VCaP (cell line): ENCODE results near the gene GRIA4.

Experiments used
- H3K27ac ChIP-seq: fragments of 450-650 bp; 2 replicates; pipeline ENCODE4 v1.5.1; 2017
- CTCF ChIP-seq: fragments of 450-650 bp; conservative IDR thresholded peaks from 2 replicates; pipeline ENCODE4 v1.5.1; 2017; ENCODE audit warnings: mild to moderate bottlenecking, moderate library complexity

GRIA4 gene

GRCh38 chr11:105713696-105714095 is 103.8 kb downstream of the GRIA4 start:
- H3K27ac ChIP-seq, result no peak overlapping the region
- no peak for TF ChIP-seq CTCF

GRCh38 chr11:105718641-105719040 is 108.8 kb downstream of the GRIA4 start:
- H3K27ac ChIP-seq, result no peak overlapping the region
- TF ChIP-seq CTCF, result no peak

- H3K27ac ChIP-seq, result no peak overlapping the region
- TF ChIP-seq CTCF, result no peak
Measured at GRCh38 chr11:105719073-105719822, 109.4 kb downstream of the GRIA4 start.

- no peak overlapping the region for H3K27ac ChIP-seq
Measured at GRCh38 chr11:105720096-105720495, 110.2 kb downstream of the GRIA4 start.

GRCh38 chr11:105723269-105723668 is 113.4 kb downstream of the GRIA4 start:
- H3K27ac ChIP-seq, result no peak overlapping the region
- TF ChIP-seq CTCF, result no peak

More at GRCh38 chr11:105720096-105720495, 110.2 kb downstream of the GRIA4 start:
- TF ChIP-seq CTCF, result no peak

- no peak overlapping the region for H3K27ac ChIP-seq
- no peak for TF ChIP-seq CTCF
Measured at GRCh38 chr11:105732611-105733010, 122.7 kb downstream of the GRIA4 start.

- no peak for TF ChIP-seq CTCF
- H3K27ac ChIP-seq, result no peak overlapping the region
Measured at GRCh38 chr11:105734426-105734825, 124.6 kb downstream of the GRIA4 start.
